COLO668 (cell line): Measurements from ENCODE around the gene TIMP3.

ENCODE experiments used
- DNase-seq: peaks from one replicate; lab custom pipeline; 2025; ENCODE audit not compliant: unreplicated experiment; lab: John Stamatoyannopoulos, UW

Gene TIMP3

DNA sequence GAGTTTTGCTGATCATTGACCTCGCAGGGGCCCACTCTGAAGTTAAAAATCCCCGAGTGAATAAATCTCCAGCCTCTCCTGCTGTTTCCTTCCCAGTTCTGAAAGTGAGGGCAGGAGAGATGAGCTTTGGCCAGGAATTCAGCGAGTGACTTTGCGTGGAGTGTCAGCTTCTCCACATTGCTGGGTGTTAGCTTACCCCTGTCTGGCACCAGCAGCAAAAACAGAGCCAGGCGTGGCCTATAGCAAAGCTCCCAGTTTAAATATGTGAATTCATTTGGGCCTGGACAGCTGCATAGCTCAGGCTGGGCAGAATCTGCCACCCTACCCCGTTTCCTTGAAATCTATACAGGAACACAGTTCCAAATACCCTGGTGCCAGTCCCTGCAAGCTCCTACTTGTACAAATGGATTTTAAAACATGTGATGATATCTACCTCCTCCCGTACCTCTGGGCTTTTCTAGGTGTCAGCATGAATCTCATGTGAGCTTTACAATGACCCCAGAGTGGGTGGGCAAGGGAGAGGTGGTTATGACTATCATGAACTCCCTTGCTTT is 25.6 kb downstream of the TIMP3 start:
- DNase-seq = no peak

DNA sequence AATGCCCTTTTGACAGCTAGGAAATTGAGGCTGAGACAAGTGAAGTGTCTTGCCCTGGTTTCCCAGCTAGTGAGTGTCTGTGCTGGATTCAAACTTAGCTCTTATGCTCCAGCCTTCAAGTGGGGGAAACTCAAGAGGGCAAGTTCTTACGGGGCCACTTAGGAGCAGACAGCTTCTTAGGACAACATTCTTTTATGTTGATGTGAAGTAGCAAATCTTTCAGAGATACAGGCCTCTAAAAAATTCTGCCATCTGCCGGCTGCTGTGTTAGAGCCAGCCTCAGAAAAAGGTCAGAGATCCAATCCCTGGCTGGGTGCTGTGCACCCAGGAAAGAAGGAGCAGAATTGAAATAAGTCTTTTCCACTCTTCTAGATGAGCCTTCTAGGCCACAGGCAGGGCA is 26.6 kb downstream of the TIMP3 start:
- no peak for DNase-seq

DNA sequence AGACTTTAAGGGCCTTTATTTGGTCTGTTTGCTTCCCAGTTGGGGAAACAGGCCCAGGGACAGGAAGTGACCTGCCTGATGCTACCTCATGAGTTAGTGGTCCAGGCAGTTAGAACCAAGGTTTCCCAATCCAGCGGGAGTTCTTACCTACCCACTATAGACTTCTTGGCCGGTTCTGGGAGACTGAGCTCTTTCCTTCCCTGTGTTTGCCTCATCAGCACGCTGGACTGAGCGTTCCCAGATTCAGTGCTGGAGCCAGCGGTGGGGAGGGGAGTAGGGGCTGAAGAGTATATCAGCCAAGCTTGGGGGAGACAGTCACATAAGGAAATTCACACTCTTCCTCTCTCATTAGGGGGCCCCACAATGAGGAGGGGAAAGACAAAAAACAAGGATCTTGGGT is 27.1 kb downstream of the TIMP3 start:
- DNase-seq = no peak

DNA sequence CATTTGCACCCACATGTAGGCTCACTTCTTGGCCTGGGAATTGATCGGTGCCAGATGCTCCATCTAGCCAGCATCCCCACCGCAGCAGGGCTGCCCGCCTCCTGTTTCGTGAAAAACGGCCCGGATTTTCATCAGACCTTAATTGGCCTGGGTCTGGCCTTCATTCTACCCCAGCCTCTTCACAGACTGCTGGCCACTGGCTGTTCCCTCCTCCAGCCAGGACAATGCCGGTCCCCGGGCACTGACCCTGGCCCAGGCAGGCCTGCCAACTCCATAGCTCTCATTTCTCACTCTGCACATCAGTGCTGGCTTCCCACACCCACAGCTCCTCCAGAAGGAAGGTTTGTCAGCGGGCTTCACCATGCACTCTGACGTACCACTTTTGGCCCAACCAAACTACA is 27.9 kb downstream of the TIMP3 start:
- no peak for DNase-seq

DNA sequence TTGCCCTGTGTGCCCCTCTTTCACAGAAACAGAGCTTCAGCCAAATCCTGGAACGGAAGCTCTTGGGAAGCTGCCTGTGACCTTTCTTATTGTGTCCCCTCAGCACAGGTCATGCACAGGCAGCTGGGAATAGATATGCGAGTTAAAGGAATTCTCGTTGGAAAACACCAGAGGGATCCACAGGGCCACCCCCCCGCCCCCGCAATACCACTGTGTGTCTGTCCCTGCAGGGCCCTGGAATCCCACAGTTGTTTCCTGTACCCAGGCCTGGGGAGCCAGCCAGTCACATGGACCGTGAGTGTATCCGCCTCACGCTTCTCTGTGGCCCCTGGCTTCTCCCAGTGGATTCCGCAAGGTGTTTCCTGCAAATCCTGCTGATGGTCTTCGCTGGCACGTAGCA is 29.0 kb downstream of the TIMP3 start:
- DNase-seq = no peak

DNA sequence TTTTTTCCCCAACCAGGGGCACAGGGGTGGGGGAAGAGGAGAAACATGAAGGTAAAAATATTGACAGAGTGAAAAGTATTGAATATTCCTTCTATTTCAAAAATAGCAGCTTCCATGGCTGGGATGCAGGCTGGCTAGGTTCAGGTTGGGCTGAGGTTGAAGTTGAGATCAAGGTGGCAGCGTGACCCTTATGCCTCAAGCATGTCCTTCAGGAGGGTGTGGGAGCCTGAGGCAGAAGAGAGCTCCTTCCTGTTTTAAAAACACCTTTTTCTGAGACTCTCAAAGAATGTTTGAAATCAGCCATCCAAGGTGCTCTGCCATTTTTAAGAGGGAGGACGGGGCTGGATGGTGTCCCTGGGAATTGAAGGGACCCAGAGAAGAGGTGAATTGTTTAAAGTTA is 29.5 kb downstream of the TIMP3 start:
- DNase-seq = no peak

DNA sequence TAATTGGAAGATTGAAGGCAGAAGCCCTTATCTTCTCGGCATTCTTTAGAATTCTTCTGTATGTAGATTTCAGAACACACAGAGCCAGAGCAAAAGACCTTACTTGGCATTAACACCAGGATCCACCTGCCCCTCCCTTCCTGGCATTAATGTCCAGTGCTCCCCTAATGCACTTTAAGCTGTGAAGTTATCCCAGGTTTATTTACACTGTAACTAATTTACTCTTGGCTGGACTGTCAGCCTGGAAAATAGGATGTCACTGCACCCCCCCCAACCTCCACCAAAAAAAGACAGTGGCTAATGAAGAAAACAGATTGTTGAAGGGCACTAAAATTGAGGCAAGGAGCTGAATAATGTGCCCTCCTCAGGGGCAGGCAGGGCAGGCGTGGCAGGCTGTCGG is 30.1 kb downstream of the TIMP3 start:
- DNase-seq = no peak

DNA sequence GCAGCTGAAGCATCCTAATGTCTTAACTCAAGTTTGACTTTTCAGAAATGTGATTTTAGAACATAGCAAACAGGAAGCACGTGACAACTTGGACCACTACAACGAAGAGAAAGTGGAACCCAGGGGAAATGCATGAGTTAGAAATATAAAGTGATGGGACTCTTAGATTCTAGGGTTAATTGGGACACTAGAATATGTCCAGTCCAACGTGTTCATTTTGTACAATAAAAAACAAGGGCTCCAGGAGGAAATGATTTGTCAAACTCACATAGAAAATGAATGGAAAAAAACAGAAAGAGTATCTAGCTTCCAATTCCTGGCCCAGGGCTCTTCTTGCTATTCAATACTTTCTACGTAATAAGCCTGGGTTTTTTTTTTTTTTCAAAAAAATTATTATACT is 30.7 kb downstream of the TIMP3 start:
- no peak for DNase-seq

DNA sequence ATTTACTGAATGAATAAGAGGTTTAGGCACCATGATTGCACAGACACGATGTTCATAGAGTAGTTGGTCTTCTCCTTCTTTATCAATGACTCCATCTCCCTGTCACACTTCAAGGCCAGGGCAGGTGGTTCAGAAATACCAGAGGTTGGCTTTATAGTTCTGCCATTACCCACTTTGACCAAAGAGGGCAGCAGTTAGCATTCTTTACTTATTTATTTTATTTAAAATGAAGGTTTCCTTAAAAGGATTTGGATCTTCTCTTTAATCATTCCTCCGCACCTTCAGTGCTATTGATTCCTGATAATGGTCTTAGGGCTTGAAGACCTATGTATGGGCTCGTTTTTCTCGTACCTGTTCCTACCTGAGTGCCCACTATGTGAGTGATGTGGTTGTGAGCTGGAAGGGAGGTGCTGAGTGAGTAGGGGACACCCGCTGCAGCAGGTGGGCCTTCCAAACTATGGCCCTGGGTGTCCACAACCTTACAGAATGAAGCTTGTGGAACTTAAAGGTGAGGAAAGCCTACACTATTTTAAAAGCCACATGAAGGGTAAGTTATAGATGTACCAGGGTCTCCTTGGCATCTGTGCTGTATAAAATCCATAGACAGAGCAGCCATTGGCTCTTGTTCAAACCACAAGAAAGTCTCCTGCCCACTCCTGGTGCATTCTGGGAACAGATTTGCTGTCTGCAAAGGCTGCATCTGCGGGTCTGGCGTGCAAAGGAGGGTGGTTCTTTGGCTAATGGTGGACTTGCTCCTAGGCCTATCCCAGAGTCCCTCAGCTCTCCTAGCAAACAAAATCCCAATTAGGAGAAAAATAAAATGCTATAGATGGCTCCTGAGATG is 35.0 kb downstream of the TIMP3 start:
- no peak for DNase-seq

DNA sequence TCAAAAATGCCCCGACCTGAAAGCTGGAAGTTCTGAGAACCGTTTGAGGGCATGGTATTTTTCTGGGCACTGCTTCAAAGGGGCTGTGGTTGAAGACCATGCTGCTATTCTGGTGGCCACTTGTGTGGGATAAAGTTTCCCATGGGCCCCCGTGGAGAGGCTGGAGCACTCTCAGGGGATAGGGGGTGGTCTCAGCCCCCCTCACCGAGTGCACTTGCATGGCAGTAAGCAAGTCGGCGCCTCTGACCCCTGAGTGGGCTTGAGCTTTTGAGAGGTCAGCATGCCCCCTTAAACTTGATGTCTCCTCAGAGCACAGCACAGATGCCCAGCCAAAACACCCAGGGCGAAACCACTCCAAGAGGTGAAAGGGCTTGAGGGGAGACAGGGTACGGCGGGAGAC is 35.6 kb downstream of the TIMP3 start:
- DNase-seq = no peak

DNA sequence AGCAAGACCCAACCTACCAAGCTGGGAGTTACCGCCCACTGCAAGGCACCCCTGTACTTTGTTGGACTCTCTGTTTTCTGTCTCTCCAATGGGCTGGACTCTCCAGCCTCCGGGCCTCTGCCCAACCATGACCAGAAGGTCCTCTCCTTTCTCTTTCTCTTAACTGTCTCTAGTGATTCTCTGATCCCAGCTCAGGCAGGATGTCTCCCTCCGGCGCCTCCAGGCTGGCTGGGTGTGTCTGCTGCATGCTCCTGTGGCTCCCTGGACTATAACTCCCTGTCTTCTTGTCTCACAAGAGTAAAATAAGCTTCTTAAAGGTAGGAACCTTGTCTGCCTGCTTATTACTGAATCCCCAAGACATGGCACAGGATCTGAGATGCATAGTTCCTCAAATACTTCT is 36.3 kb downstream of the TIMP3 start:
- no peak for DNase-seq

DNA sequence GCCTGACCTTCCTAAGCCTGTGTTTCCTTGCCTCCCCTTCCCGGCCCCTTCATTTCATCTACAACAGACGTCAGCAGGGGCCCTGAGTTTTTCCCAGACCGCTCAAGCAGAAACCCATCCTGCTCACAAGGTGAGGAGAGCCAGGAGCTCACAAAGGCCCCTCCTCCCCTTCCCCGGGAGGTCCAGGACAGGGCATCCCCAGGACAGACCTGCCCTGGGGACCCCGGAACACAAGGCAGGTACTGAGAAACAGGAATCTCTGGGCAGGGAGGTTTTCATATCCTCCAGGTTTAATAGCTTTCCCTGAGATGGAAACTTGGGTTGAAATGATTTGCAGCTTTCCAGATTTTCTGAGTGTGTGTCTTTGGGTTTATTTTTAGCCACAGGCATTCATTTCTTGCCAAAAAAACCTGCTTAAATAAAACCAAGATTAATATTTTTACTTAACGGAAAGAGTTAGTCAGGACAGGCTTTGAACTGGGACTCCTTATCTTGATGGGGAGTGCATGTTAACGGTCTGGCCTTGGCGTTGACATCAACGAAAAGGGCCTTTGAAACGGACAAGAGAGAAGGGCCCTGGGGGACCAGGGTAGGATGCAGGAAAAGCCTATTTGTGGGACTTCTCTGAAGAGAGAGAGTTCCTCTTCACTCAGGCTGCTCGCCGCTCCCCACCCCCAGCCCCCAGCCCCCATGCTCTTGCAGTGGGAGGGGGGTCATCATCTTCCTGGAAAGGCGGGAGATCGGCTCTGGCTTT is 38.5 kb downstream of the TIMP3 start:
- DNase-seq = no peak

DNA sequence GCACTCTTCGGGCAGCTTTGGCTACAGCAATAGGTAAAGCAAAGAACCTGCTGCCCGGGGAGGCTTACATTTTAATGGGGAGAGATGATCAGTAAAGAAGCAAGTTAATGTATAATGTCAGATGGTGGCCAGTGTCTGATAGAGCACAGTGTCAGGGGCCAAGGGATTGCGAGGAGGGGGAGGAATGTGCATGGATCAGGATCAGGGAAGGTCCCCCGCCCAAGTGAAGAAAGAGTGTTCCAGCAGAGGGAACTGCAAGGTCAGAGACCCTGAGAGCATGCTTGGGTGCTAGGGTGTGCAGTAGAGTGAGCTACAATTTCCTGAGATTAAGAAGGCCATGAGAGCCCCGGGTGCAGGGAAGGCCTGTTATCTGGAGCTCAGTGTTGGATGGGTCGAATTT is 39.7 kb downstream of the TIMP3 start:
- DNase-seq = no peak

DNA sequence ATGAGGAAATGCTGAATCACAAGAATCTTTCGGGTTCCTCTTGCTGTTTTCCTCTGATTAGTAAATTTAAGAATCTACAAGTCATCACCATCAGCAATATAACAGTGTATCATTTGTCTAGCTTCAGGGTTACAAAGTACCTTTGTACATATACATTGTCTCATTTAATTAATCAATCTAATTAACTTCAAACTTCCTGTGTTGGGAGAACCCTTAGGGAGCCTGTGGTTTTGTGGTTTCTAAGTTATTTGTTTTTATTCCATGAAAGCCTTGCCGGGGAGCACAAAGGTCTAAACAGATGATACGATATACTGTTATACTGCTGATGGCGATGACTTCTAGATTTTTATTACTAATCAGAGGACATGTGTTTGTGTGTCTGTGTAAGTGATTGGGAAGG is 41.0 kb downstream of the TIMP3 start:
- DNase-seq = no peak

DNA sequence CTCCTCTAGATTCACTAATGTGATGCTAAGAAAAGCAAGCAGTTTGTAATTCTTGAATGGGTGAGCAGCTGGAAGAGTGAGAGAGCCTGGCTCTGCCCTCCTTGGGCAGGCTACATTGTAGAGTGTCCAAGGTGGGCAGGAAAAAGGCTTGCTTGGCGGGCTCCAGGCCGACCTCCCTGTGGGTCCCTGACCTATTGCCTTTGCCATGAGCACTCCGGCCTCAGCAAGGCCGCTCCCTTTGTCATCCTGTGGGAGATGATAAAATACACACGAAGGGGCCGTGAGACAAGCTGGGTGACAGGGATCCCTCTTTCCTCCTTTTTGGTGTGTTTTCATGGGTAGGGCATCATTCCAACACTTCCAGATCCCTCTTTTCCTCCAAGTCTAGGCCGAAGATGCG is 41.8 kb downstream of the TIMP3 start:
- DNase-seq = no peak

DNA sequence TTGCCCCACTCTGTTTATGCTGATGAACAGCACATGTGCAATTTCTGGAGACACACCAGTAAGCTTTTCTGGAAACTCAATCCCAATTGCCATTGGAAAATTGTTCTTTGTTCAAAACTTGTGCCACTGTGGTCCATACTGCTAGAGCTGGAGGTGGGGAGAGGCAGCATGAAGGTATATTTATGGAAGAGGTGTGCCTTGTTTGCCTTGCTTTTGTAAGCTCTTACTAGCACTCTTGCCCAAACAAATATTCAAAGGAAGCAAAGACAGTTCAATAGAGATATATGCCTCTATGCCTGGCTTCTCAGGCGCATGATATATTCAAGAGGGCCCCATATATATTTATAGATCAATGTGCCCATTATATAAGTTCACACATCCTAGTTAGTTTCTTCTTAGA is 42.7 kb downstream of the TIMP3 start:
- no peak for DNase-seq

DNA sequence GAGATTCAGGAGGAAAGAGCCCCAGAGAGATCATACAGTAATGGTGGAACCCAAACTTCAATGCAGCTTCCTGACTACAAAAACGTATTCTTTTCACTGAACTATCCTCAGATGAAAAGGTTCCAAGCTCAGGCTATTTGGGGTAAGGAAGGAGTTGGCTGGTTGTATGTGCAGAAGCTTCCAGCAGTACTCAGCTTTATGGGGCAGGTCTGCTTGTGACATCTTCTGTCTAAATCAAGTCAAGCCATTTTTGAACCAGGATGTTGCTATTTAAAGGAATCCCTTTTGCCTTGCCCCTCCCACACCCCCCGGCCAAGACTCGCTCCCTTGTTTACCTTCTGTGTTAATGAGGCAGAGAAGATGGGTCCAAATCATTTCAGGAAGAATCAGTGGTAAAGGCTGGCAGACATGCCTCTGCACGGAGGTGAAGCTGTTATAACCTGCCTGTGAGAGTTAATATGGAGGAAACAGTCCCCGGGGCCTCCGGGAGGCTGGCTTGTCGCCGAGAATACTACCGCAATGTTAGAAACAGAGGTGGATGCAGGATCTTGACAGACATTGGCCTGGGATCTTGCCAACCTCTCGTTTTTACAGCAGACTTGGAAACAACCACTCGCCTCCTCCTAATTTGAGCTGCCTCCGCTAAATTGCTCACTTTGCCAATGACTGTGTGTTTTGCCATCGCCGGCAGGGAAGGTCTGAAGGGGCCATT is 45.4 kb downstream of the TIMP3 start:
- no peak for DNase-seq

DNA sequence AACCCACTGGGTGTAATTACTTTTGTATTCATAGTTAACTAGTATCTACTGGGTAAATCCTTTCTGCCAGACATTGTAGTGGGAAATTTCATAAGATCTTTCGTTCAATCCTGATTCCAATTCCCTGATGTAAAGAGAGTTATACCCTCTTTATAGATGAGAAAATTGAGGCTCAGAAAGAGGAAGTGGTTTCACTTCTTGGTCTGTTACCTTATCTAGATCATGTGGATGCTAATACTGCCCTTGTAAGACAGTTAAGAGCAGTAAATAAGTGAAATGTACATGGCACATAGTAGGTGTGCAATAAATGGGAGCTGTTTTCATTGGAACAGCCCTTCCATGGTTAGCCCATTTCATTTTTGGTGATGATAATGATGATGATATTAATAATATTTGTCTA is 46.7 kb downstream of the TIMP3 start:
- DNase-seq = no peak

DNA sequence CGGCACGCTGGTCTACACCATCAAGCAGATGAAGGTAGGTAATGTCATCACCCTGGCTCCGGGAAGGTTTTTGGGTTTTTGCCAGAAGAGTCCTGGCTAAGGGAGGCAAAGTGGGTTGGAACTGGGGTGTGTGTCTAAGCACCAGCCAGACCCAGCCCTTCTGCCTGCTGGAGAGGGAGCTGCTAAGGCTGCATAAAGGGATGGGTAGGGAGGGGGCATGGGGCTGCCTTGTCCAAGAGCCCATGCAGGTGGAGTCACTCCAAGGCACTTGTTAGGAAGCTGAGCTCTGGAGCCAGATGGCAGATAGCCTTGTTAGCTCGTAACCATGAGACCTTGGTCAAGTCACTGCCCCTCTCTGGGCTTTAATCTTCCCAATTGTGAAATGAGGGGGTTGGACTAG is 48.0 kb downstream of the TIMP3 start:
- no peak for DNase-seq

DNA sequence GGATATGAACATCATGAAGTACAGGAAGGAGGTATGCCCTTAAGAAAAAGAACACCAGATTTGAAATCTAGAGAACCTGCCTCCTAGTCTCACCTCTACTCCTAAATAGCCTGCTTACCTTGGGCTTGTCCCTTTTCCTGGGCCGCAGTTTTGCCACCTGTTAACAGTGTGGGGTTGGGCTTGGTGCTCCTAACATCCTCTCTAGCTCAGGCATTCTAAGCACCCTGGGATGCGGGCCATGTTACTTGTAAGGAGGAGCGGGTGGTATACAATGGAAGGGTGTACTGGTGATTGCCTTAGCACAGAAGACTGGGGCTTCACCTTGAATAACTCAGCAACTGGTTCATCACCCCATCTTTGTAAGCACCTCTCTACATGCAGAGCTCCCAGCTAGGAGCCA is 48.7 kb downstream of the TIMP3 start:
- no peak for DNase-seq

DNA sequence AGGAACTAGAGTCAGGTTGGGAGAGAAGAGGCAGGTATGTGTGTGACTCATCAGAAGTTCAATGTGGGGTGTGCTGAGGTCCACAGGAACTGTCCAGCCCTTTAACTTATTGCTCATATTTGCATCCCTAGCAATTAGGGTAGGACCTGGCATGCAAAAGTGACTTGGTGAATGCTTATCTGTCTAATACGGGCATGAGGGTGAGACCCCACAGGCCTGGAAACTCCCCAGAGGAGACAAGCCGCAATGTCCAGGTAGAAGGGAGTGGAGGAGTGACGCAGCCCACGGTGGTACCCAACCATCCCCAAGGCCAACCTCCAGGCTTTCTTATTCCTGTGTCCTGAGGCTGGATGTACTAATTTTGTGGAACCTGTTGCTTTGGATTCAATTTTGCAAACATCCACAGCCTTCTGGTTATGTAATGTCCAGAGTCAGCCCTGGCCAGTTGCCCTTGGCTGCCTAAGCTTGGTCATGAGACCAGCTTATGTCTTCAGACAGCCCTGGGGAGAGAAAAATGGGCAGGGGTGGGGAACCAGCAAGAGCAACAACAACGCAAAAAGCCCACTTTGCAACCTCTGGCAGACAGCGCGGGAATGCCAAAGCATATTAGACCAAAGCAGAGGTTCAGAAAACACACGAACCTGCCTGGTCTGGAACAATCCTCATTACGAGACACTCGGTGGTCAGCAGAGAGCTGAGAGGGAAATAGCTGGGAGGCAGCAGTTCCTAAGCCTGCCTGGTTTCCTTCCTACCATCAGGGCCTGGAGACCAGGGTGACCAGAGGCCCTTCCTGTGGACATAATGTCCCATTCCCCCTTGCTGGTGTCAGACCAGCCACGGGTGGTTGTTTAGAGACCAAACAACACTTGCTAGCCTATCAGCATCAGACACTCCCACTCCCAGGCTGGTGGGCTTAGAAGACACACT is 49.3 kb downstream of the TIMP3 start:
- no peak for DNase-seq
